BLaER1 (cell line): ENCODE data around the gene IFT122.
A peak's percentile ranks its signal among the peaks of the same experiment; 100 is the strongest.

Experiments
- H3K27ac ChIP-seq: shearing (Covaris generic); formaldehyde crosslinking; 2 replicates; pipeline ENCODE4 v1.8.1; 2022
- H3K27me3 ChIP-seq: shearing (Covaris generic); formaldehyde crosslinking; 2 replicates; pipeline ENCODE4 v1.8.1; 2022
- H3K36me3 ChIP-seq: shearing (Covaris generic); formaldehyde crosslinking; 2 replicates; pipeline ENCODE4 v1.8.1; 2022
- H3K4me1 ChIP-seq: shearing (Covaris generic); formaldehyde crosslinking; 2 replicates; pipeline ENCODE4 v1.8.1; 2022
- H3K4me2 ChIP-seq: shearing (Covaris generic); formaldehyde crosslinking; 2 replicates; pipeline ENCODE4 v1.8.1; 2022
- H3K4me3 ChIP-seq: shearing (Covaris generic); formaldehyde crosslinking; 2 replicates; pipeline ENCODE4 v1.8.1; 2022
- H3K9ac ChIP-seq: shearing (Covaris generic); formaldehyde crosslinking; 2 replicates; pipeline ENCODE4 v1.8.1; 2022
- H3K9me3 ChIP-seq: shearing (Covaris generic); formaldehyde crosslinking; 2 replicates; pipeline ENCODE4 v1.8.1; 2022
- H4K20me1 ChIP-seq: shearing (Covaris generic); formaldehyde crosslinking; 2 replicates; pipeline ENCODE4 v1.8.1; 2022
- Cebpa-rat ChIP-seq: shearing (Covaris generic); IDR thresholded peaks from 2 replicates; pipeline ENCODE4 v1.8.1; 2022

IFT122 gene

DNA sequence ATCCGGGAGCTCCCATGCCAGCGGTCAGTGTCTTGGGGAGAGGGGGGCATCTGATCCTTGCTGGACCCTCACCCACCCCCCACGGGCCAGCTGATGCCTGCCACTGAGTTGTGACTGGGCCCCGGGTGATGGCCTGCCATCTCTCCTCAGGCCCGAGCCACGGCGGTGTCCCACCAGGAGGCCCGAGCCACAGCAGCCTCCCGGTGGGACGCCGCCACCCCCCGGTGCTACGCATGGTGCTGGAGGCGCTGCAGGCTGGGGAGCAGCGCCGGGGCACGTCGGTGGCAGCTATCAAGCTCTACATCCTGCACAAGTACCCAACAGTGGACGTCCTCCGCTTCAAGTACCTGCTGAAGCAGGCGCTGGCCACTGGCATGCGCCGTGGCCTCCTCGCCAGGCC, 107.2 kb downstream of the IFT122 start:
- H3K4me2 ChIP-seq, result no peak overlapping the region
- H3K4me1 ChIP-seq, result peaks cover 22% of the 10 kb centered on the region
- no peaks in the 10 kb centered on the region for H3K27me3 ChIP-seq
- no peaks in the 10 kb centered on the region for H3K36me3 ChIP-seq
- no peaks in the 10 kb centered on the region for H3K9me3 ChIP-seq
- no peaks in the 10 kb centered on the region for H4K20me1 ChIP-seq
- TF ChIP-seq Cebpa-rat, result no peak
- H3K9ac ChIP-seq, result no peak overlapping the region
- H3K27ac ChIP-seq, result no peak overlapping the region
- no peak overlapping the region for H3K4me3 ChIP-seq

DNA sequence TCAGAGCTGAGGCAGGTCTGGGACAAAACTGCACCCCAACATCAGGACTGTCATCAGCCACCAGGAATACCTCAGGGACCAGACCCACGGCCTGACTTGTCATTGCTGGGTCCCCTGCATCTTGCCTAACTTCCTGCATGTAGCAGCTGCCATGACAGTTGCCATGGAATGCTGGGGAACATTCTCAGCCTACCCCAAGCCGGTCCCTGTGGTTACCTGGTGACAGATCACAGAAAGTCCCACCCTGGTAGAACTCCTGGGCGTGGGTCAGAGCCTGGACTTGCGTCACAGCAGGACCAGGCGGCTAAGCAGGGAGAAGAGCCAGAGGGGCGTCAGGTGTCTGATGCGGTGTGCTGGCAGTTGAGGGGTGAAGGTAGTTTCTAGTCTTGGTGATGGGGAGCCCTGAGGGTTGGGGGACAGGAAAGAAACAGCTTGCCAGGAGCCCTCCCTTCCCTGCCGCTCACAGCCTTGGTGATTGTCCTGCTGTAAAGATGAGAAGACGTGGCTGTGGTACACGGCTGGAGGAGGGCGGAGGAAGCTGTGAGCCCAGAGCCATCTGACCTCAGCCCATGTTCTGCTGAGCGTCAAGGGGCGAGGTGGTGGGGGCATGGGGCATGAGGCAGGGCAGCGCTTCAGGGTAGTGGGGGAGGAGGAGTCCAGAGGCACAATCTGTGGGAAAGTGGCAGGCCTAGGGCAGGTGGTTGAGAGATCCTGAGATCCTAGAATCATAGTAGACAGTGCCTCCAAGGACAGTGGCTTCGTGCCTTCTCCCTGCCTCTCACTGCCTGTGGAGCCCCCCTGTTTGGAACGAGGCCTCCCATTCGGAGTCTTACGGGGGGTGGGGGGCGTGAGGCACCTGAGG, 108.3 kb downstream of the IFT122 start:
- Histone ChIP-seq H3K27me3 (no peaks in the 10 kb centered on the region), H3K27ac (peak overlapping the region; percentile 35; the same call in 1 of the 2 replicates), H3K36me3 (no peaks in the 10 kb centered on the region), H3K9ac (no peak overlapping the region), H3K9me3 (no peaks in the 10 kb centered on the region), H3K4me2 (0 out of 2 replicates have a peak overlapping the region, but pooled peaks have one; percentile 7), H4K20me1 (no peaks in the 10 kb centered on the region), H3K4me3 (no peak overlapping the region), H3K4me1 (peaks cover 33% of the 10 kb centered on the region)
- no peak for TF ChIP-seq Cebpa-rat

DNA sequence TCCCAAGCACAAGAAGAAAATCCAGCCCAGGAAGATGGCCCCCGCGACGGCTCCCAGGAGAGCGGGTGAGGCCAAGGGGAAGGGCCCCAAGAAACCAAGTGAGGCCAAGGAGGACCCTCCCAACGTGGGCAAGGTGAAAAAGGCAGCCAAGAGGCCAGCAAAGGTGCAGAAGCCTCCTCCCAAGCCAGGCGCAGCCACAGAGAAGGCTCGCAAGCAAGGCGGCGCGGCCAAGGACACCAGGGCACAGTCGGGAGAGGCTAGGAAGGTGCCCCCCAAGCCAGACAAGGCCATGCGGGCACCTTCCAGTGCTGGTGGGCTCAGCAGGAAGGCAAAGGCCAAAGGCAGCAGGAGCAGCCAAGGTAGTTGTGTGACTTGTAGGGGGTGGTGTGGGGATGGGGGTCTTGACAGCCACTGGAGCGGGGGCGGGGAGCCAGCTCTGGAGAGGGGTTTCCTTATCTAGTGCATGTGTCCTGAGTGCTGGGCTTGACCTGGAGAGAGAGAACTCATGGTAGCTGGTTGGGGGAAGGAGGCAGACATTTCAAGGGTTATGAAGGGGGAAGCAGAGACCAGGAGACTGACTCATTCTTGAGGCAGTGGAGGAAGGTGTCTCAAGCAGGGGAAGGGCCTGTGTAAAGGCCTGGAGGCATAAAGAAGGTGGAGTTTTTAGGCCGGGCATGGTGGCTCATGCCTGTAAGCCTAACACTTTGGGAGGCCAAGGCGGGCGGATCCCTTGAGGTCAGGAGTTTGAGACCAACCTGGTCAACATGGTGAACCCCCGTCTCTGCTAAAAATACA, 109.2 kb downstream of the IFT122 start:
- no peak for TF ChIP-seq Cebpa-rat
- no peaks in the 10 kb centered on the region for H3K36me3 ChIP-seq
- H3K27ac ChIP-seq, result peak overlapping the region; percentile 35; the same call in 1 of the 2 replicates
- no peaks in the 10 kb centered on the region for H3K27me3 ChIP-seq
- no peaks in the 10 kb centered on the region for H3K9me3 ChIP-seq
- H3K9ac ChIP-seq, result no peak overlapping the region
- H3K4me2 ChIP-seq, result 0 out of 2 replicates have a peak overlapping the region, but pooled peaks have one; percentile 7
- peaks cover 42% of the 10 kb centered on the region for H3K4me1 ChIP-seq
- no peak overlapping the region for H3K4me3 ChIP-seq
- H4K20me1 ChIP-seq, result no peaks in the 10 kb centered on the region

DNA sequence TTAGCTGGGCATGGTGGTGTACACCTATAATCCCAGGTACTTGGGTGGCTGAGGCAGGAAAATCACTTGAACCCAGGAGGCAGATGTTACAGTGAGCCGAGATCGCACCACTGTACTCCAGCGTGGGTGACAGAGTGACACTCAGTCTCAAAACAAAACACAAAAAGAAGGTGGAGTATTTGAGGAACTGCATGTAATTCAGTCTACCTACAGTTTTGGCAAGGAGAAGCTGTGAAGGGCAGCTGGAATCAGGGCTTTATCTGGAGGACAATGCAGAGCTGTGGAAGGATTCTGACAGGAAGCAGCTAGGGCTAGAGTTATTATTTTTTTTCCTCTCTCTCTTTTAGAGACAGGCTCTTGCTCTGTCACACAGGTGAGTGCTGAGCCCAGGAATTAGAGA, 109.8 kb downstream of the IFT122 start:
- Histone ChIP-seq H3K4me1 (peaks cover 48% of the 10 kb centered on the region), H3K4me2 (no peak overlapping the region)
- TF ChIP-seq Cebpa-rat, result no peak

DNA sequence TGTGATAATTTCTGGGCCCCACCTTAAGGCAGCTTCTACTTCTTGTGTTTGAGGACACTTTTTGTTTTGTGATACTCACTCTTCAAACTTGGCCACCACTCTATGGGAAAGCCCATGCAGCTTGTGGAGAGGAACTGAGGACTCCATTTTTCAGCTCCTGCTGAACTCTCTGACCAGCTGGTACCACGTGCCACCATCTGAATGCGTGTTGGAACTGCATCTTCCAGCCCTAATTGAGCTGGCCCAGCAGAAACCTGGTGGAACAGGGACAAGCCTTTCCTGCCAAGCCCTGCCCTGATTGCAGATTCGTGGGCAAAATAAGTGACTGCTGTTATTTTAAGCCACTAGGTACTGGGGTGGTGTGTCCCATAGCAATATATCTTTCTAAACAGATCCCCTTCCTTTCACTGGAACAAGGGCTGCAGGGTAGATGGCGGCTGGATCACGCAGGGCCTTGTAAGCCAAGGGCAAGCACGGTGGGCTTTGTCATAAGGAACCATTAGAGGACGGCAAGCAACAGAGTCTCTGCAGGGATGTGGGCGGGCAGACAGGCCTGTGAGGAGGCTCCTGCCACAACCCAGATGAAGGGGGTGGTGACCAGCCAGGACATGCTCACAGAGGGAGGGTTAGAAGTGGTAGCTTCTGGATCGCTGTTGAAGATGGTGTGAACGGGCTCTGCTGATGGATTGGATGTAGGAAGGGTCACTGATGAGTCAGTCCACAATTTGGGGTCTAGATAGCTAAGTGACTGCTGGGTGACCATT, 112.4 kb downstream of the IFT122 start:
- Histone ChIP-seq H3K4me1 (peaks cover 75% of the 10 kb centered on the region), H4K20me1 (no peaks in the 10 kb centered on the region), H3K9ac (0 out of 2 replicates have a peak overlapping the region, but pooled peaks have one; percentile 15), H3K27me3 (no peaks in the 10 kb centered on the region), H3K9me3 (no peaks in the 10 kb centered on the region), H3K36me3 (peaks cover 18% of the 10 kb centered on the region), H3K4me3 (no peak overlapping the region), H3K27ac (peak overlapping the region; percentile 93), H3K4me2 (peak overlapping the region; percentile 88)
- TF ChIP-seq Cebpa-rat, result no peak

More for the DNA sequence above, 109.8 kb downstream of the IFT122 start:
- Histone ChIP-seq H3K9ac (no peak overlapping the region), H3K27me3 (no peaks in the 10 kb centered on the region), H4K20me1 (no peaks in the 10 kb centered on the region), H3K4me3 (no peak overlapping the region), H3K27ac (no peak overlapping the region), H3K9me3 (no peaks in the 10 kb centered on the region), H3K36me3 (no peaks in the 10 kb centered on the region)

DNA sequence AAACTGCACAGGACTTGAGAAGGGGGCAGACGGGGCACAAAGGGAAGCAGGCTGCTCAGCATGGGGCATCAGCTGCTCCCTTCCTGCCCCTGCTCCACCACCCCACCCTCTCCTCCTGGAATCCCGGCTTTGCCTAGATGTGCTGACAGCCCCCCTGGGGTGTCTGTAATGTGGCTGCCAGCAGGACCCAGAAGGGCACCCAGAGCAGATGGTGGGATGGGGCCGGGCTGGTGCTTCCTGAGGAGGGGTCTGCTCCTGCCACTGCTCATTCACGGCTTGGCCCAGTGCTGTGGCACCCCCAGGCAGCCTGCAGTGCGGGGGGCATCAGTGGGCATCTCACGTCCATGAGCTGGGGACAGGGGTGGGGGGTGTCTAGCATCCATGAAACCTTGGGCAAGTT, 113.1 kb downstream of the IFT122 start:
- Histone ChIP-seq H4K20me1 (no peaks in the 10 kb centered on the region), H3K4me1 (peaks cover 80% of the 10 kb centered on the region), H3K4me3 (no peak overlapping the region), H3K27ac (peak overlapping the region; percentile 93), H3K36me3 (peaks cover 25% of the 10 kb centered on the region), H3K27me3 (no peaks in the 10 kb centered on the region), H3K9ac (peak overlapping the region; percentile 36; the same call in 1 of the 2 replicates), H3K9me3 (no peaks in the 10 kb centered on the region), H3K4me2 (peak overlapping the region; percentile 88)
- TF ChIP-seq Cebpa-rat, result no peak

DNA sequence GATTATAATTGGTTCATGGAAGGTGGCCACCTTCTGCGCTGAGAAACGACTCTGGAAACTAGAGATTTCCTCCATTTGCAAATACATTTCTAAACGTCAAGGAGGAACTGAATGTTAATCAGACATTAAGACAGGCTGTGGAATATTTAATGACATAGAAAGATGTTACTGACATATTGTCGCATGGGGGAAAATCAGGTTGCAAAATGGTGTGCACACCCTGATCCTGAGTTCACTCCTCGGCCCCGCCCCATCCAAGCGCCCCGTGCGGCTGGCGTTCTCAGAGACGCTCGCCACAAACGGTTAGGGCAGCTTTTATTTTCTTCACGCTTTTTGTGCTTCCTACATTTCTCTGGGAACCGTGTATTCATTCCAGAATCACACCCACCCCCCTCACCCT, 113.7 kb downstream of the IFT122 start:
- H3K9me3 ChIP-seq, result no peaks in the 10 kb centered on the region
- no peak for TF ChIP-seq Cebpa-rat
- H3K4me1 ChIP-seq, result peaks cover 82% of the 10 kb centered on the region
- H3K4me3 ChIP-seq, result no peak overlapping the region
- peak overlapping the region; percentile 93 for H3K27ac ChIP-seq
- peak overlapping the region; percentile 88 for H3K4me2 ChIP-seq
- peak overlapping the region; percentile 68 for H3K9ac ChIP-seq
- H4K20me1 ChIP-seq, result no peaks in the 10 kb centered on the region
- peaks cover 30% of the 10 kb centered on the region for H3K36me3 ChIP-seq
- no peaks in the 10 kb centered on the region for H3K27me3 ChIP-seq

DNA sequence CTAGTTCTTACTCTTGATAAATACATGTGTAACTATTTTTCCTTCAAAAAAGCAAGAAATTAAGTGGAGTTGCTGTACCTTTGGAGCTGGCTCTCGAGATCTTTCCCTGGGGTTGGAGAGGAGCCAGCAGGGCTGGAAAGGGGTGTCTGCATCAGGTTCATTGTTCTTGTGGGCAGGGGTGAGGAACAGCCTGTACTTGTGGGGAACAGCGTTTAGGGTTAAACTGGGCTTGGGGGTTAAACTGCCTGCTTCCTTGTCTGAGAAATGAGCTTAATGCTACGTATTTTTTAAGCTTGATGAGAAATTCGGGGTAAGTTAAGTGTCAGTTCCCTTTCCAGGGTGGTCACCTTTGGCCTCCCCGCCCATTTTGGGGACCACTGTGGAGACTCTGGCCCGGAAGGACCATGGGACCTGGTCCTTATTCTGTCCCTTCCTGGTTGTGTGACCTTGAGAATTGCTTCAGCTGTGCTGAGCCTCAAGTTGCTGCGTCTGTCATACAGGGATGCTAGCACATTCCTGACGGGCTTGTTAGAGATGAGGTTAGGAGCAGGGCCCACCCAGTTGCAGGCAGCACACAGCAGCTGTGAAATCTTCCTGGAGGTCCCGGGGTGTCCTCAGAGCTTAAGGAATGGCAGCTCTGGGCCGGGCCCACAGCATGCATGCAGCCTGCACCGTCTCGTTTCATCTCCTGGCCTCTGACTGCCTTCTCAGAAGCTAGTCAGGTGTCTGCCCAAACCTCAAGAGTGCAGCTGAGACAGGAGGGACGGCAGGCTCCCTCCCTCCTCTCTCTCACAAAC, 114.5 kb downstream of the IFT122 start:
- peak overlapping the region; percentile 88 for H3K4me2 ChIP-seq
- no peak for TF ChIP-seq Cebpa-rat
- H3K36me3 ChIP-seq, result peaks cover 38% of the 10 kb centered on the region
- H3K27me3 ChIP-seq, result no peaks in the 10 kb centered on the region
- H3K9ac ChIP-seq, result peak overlapping the region; percentile 68
- H3K4me3 ChIP-seq, result 0 out of 2 replicates have a peak overlapping the region, but pooled peaks have one; percentile 29
- H4K20me1 ChIP-seq, result no peaks in the 10 kb centered on the region
- peaks cover 90% of the 10 kb centered on the region for H3K4me1 ChIP-seq
- H3K27ac ChIP-seq, result peak overlapping the region; percentile 93
- no peaks in the 10 kb centered on the region for H3K9me3 ChIP-seq
